ENCODE results near the gene TNPO1.
"Not testable (repeated sequence)": the region's sequence is repeated elsewhere in the genome, so short reads cannot be mapped to it uniquely, and the experiment has no call there.

TNPO1 gene

GRCh38 chr5:72855821-72856220 lies 39.4 kb downstream of the TNPO1 start:
- DNase-seq = no peak

- DNase-seq = no peak
These were observed 40.9 kb downstream of the TNPO1 start for GRCh38 chr5:72857396-72857795.

DNA sequence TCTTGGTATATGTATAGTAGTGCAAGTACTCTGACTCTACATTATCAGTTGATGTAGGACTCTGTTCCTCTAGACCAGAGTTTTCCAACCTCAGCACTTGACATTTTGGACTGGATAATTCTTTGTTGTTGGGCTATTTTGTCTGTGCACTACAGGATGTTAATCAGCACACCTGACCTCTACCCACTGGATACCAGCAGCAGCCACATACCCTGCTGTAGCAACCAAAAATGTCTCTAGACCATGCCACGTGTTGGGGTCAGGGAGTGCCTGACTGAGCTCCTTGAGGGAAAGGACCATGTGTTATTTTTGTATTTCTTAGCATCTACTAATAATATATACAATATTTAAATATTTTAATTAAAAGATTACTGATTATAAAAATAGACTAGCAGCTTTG lies 42.7 kb downstream of the TNPO1 start:
- DNase-seq = no peak

DNA sequence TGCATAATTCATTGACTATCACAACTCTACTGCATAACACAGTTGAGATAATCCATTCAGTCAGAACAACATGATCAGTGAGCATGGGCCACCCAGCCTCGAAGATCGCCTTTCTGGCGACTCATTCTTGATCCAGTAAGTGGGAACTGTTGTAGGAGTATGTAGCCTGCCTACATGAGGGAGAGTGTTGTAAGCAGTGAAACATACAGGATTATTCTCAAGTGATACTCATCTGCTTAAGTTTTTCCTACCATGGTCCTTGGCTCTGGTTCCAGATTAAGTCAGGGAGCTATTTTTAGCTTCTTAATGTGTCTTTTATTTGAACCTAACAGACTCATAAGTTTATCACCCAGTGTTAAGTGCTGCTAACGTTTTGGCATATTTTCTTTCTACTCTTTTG lies 44.0 kb downstream of the TNPO1 start:
- no peak for DNase-seq

GRCh38 chr5:72871366-72872024 lies 55.0 kb downstream of the TNPO1 start:
- no peak for DNase-seq

DNA sequence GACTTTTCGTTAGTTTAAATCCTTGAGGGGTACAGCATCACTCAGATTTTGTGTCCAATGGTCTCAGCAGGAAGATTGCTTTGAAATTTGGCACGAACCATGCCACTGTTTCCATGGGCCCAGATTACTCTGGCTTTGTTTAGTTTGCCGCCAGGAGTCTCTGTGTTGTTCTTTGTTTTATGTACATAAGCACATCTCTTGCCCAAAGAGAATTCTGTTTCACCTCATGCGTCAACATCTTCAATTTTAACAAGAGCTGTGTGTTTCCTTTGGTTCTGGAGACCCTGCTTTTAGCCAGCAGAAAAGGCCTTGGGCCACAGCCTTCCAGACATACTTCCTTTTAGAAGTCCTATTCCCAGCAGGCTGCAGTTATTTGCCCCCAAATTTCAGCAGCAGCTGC lies 62.4 kb downstream of the TNPO1 start:
- DNase-seq = no peak

GRCh38 chr5:72882989-72883388 lies 66.5 kb downstream of the TNPO1 start:
- no peak for DNase-seq

GRCh38 chr5:72883850-72884249 lies 67.4 kb downstream of the TNPO1 start:
- no peak for DNase-seq

DNA sequence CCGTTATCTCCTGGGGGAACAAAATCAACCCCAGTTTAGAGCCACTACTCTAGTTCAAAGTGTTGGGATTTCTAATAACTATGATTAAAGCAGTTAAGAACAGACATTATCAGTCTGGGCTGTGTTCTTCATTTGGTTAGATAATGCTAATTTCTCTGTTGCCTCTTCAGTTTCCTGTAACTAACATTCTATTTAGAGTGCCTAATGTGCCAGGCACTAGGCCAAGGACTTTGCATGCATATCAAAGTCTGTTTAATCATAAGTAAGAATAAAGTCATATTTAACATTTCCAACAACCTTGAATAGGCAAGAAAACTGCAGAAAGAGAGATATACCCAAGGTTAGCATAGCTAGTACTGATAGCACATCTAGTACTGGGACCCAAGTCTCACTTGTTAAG lies 68.4 kb downstream of the TNPO1 start:
- DNase-seq = no peak

GRCh38 chr5:72885824-72886223 lies 69.4 kb downstream of the TNPO1 start:
- DNase-seq = no peak

DNA sequence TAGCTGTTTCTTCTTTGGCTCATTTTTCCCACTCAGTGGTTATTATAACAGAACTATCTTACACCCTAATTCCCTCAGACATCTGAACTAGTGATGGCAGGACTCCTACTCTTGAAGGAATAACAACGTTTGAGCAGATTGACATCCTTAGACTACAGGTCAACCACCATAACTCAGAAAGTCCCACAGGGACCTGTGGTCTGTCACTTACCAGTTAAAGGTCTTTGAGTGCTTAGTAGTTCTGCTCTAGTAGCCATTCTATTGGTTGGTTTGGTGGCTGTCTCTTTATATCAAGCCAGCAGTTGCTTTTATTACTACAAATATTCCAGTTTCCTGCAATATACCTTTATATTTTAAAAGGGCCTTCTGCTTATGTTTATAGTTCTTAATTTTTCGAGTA lies 72.1 kb downstream of the TNPO1 start:
- no peak for DNase-seq

- DNase-seq = no peak
These were observed 72.9 kb downstream of the TNPO1 start for GRCh38 chr5:72889324-72889723.

DNA sequence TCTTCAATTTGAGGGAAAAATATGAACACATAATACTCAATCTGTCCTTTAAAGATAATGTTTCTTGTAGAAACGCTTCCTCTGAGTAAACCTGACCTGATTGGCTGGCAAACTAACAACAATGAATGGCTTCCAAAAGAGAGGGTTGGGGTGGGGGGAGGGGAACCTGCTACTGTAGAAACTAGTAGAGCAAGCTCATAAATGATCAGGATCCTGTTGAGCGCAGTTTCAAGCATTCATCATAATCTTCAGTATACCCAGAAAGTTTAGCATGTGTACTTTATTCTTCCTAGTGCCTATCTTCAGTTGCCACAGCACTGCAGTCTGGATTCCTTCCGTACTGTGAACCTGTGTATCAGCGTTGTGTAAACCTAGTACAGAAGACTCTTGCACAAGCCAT lies 76.4 kb downstream of the TNPO1 start:
- DNase-seq = no peak

DNA sequence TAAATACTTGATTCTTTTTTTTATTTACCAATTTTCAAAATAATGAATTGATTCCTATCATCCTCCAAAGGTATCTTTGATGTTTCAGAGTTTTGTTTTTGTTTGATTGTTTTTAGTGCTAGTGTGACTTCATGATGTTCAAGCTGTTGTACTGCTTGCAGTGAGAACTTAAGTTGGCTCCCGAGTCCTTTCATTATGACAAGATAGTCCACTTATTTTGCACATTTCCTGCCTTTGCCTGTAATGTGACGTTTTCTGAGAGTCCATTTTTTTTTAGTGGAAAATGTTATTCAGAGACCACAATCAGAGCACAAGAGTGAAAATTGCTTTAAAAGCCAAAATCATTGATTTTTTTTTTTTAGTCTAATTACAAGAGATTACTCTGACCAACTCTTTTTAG lies 79.3 kb downstream of the TNPO1 start:
- no peak for DNase-seq

DNA sequence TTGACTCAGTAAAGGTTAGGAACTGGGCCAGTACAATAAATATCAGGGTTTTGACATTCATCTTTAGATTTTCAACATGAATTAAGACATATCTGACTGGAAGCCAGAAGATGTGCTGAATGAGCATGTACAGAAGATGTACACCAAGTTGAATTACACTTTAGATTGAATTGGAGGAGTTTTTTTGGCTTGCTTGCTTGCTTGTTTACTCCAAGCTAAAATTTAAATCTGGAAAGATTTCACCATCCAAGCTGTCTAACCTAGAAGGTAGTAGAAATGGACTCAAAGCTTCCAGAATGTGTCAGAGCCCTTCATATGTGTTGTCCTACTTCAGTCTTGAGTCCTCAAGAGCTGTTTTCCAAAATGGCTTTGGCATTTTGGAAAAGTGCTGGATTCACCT lies 90.3 kb downstream of the TNPO1 start:
- no peak for DNase-seq

DNA sequence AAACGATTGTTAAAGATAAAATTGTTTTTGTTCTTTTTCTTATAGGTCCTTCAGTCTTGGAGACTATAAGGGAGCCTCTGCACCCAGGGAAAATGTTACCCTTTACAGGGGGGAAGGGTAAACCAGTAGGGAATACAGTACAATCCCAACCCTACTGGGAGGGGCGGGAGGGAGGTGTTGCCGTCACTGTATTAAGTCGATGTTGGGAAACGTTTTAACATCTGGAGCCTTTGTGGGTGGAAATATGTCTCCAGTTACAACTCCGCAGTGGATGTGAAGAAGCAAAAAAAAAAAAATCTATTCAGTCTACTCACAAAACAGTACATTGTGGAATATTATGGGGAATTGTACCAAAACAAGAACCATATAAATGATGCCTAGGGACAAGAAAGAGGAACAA lies 92.2 kb downstream of the TNPO1 start:
- DNase-seq = no peak

DNA sequence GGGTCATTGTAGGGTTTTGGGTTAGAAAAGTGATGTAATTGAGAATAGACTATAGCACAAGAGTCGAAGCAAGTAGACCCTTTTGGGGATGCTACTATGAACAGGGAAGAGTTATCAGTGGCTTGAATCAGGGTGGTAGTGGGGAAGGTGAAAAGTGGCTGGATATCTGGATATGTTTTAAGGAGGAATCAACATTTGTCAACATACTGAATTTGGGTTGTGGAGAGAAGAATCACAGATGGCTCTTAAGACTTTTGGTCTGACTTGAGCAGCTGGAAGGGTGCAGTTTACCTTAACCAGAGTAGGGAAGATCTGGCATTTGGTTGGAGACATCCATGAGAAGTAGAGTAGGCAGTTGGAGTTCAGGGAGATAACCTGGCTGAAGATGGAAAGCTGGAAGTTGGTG lies 100.9 kb downstream of the TNPO1 start:
- DNase-seq = no peak

- no peak for DNase-seq
These were observed 104.4 kb downstream of the TNPO1 start for GRCh38 chr5:72920690-72921502.

DNA sequence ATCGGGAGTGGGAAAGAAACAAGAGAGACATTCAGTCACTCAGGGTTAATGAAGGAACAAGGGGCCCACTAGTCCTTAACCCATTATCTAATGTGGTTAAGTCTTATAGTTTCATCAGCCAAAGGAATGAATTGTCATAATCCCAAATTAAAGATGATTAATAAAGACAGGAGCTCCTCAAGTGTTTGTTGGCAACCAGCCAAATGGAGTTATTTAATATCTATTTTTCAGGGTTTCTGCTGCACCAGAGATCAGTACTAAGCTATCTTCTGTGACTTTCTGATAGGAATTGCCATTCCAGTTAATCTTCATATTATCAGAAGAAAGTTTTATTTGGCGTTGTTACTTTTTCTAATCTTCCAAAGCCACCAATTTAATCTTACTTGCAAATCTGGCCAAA lies 105.4 kb downstream of the TNPO1 start:
- DNase-seq = no peak

GRCh38 chr5:72922422-72922821 lies 106.0 kb downstream of the TNPO1 start:
- no peak for DNase-seq

GRCh38 chr5:72925336-72926010 lies 109.0 kb downstream of the TNPO1 start:
- no peak for DNase-seq

GRCh38 chr5:72932686-72933085 lies 116.2 kb downstream of the TNPO1 start:
- not testable (repeated sequence) for DNase-seq

DNA sequence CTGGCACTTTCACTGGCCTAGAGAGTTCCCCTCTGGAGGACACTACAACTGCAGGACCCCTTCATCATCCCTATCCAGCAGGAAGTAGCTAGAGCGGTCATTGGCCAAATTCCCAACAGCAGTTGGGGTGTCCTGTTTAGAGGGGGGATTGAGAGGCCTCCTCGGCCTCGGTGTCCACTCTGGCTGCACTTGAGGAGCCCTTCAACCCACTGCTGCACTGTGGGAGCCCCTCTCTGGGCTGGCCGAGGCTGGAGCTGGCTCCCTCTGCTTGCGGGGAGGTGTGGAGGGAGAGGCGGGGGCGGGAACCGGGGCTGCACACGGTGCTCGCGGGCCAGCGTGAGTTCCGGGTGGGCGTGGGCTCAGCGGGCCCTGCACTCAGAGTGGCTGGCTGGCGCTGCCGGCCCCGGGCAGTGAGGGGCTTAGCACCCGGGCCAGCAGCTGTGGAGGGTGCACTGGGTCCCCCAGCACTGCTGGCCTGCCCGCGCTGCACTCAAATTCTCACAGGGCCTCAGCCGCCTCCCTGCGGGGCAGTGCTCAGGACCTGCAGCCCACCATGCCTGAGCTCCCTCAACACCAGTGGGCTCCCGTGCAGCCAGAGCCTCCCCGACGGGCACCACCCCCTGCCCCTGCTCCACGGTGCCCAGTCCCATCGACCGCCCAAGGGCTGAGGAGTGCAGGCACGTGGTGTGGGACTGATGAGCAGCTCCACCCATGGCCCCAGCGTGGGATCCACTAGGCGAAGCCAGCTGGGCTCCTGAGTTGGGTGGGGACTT lies 118.7 kb downstream of the TNPO1 start:
- DNase-seq = not testable (repeated sequence)
